HEK293T (cell line): ENCODE results near the gene CERS1.
A peak's percentile ranks its signal among the peaks of the same experiment; 100 is the strongest.

ENCODE experiments used
- CTCF ChIA-PET: fragments of 350-600 bp; formaldehyde crosslinking; extraction: SDS; loops from one replicate; lab custom pipeline; 2021; ENCODE audit warnings: antibody characterized with exemption, inconsistent platforms; lab: Yijun Ruan, JAX
- POLR2A ChIA-PET: fragments of 350-600 bp; formaldehyde crosslinking; extraction: SDS; loops from one replicate; lab custom pipeline; 2020; ENCODE audit warnings: antibody characterized with exemption, inconsistent platforms; lab: Yijun Ruan, JAX
- DNase-seq: peaks from one replicate; pipeline ENCODE4 v3.0.0; 2012; ENCODE audit warnings: mixed read lengths; ENCODE audit errors: extremely low spot score
- ARNT ChIP-seq: fragments of 450-650 bp; IDR thresholded peaks from 2 replicates; pipeline ENCODE4 v1.6.1; 2017; ENCODE audit warnings: mild to moderate bottlenecking
- BHLHE40 ChIP-seq: fragments of 450-650 bp; IDR thresholded peaks from 2 replicates; pipeline ENCODE4 v1.6.1; 2016; ENCODE audit warnings: mild to moderate bottlenecking, moderate library complexity, borderline replicate concordance
- CTBP1 ChIP-seq: fragments of 450-650 bp; IDR thresholded peaks from 2 replicates; pipeline ENCODE4 v1.6.1; 2016; ENCODE audit warnings: borderline replicate concordance
- ELF4 ChIP-seq: fragments of 450-650 bp; IDR thresholded peaks from 2 replicates; pipeline ENCODE4 v1.6.1; 2017; ENCODE audit warnings: antibody characterized with exemption
- FOXA1 ChIP-seq: fragments of 450-650 bp; IDR thresholded peaks from 2 replicates; pipeline ENCODE4 v1.6.1; 2016; ENCODE audit warnings: mild to moderate bottlenecking
- FOXK2 ChIP-seq: fragments of 450-650 bp; IDR thresholded peaks from 2 replicates; pipeline ENCODE4 v1.6.1; 2016; ENCODE audit warnings: mild to moderate bottlenecking
- FOXM1 ChIP-seq: fragments of 450-650 bp; IDR thresholded peaks from 2 replicates; pipeline ENCODE4 v1.6.1; 2017; ENCODE audit warnings: mild to moderate bottlenecking, borderline replicate concordance
- HDGF ChIP-seq: fragments of 450-650 bp; IDR thresholded peaks from 2 replicates; pipeline ENCODE4 v1.6.1; 2017; ENCODE audit warnings: antibody characterized with exemption, borderline replicate concordance
- L3MBTL2 ChIP-seq: fragments of 450-650 bp; conservative IDR thresholded peaks from 2 replicates; pipeline ENCODE4 v1.6.1; 2016; ENCODE audit warnings: mild to moderate bottlenecking
- LEF1 ChIP-seq: fragments of 450-650 bp; IDR thresholded peaks from 2 replicates; pipeline ENCODE4 v1.6.1; 2017; ENCODE audit warnings: mild to moderate bottlenecking, borderline replicate concordance
- NFRKB ChIP-seq: fragments of 450-650 bp; IDR thresholded peaks from 2 replicates; pipeline ENCODE4 v1.6.1; 2016; ENCODE audit warnings: mild to moderate bottlenecking, moderate library complexity
- PKNOX1 ChIP-seq: fragments of 450-650 bp; IDR thresholded peaks from 2 replicates; pipeline ENCODE4 v1.6.1; 2016
- SP1 ChIP-seq: fragments of 450-650 bp; IDR thresholded peaks from 2 replicates; pipeline ENCODE4 v1.6.1; 2017
- SUZ12 ChIP-seq: fragments of 450-650 bp; IDR thresholded peaks from 2 replicates; pipeline ENCODE4 v1.6.1; 2016; ENCODE audit warnings: mild to moderate bottlenecking
- TARDBP ChIP-seq: fragments of 450-650 bp; IDR thresholded peaks from 2 replicates; pipeline ENCODE4 v1.6.1; 2016
- ZNF384 ChIP-seq: fragments of 450-650 bp; IDR thresholded peaks from 2 replicates; pipeline ENCODE4 v1.6.1; 2016

CERS1 gene

GRCh38 chr19:18940769-18941627 lies 45.0 kb upstream of the CERS1 start, which contains the start of gene HOMER3:
HOMER3 (minus strand) TSS chr19:18941217; CDS start chr19:18938982, 2,235 bp downstream.
- ChIA-PET POLR2A (no interaction called here), CTCF (no interaction called here)
- DNase-seq = peak; percentile 83
- TF ChIP-seq TARDBP (no peak), L3MBTL2 (peak; percentile 39; the same call in 1 of the 2 replicates), FOXK2 (no peak)

GRCh38 chr19:18939922-18940768 lies 44.2 kb upstream of the CERS1 start:
- ChIA-PET CTCF (no interaction called here), POLR2A (interaction anchor here (1.1 to 1.3 kb wide), 2 partner anchors 21 to 45 kb away, joined by 3 to 8 read pairs; partner anchors contain the start of genes COPE and DDX49)
- no peak for DNase-seq
- no peak for TF ChIP-seq CTBP1

- CTCF ChIA-PET = no interaction called here
- POLR2A ChIA-PET = interaction anchor here (1.1 to 1.3 kb wide), 2 partner anchors 20 to 44 kb away, joined by 3 to 8 read pairs; partner anchors contain the start of genes COPE and DDX49
- DNase-seq = no peak
- TF ChIP-seq LEF1 = no peak
- TF ChIP-seq ARNT = no peak
- no peak for TF ChIP-seq L3MBTL2
- no peak for TF ChIP-seq BHLHE40
- TF ChIP-seq FOXA1 = no peak
- no peak for TF ChIP-seq NFRKB
- TF ChIP-seq PKNOX1 = no peak
Measured at GRCh38 chr19:18939163-18939562, 43.2 kb upstream of the CERS1 start.

GRCh38 chr19:18933297-18933696 lies 37.3 kb upstream of the CERS1 start:
- DNase-seq = no peak
- no peak for TF ChIP-seq SP1
- TF ChIP-seq FOXK2 = no peak
- no peak for TF ChIP-seq SUZ12
- TF ChIP-seq FOXA1 = no peak
- TF ChIP-seq TARDBP = no peak
- no peak for TF ChIP-seq PKNOX1
- TF ChIP-seq FOXM1 = no peak
- no peak for TF ChIP-seq ARNT
- TF ChIP-seq HDGF = no peak
- no peak for TF ChIP-seq ZNF384
- TF ChIP-seq NFRKB = no peak
- no peak for TF ChIP-seq LEF1
- no peak for TF ChIP-seq L3MBTL2
- no peak for TF ChIP-seq ELF4
- TF ChIP-seq CTBP1 = no peak
- TF ChIP-seq BHLHE40 = no peak
- CTCF ChIA-PET = no interaction called here
- POLR2A ChIA-PET = interaction anchor here (2.5 kb wide), 1 partner anchor 14 kb away, joined by 9 read pairs; the partner anchor contains the start of genes COPE and DDX49

- ChIA-PET CTCF (no interaction called here), POLR2A (interaction anchor here (2.5 kb wide), 1 partner anchor 13 kb away, joined by 9 read pairs; the partner anchor contains the start of genes COPE and DDX49)
- TF ChIP-seq CTBP1 (no peak), SP1 (peak; percentile 41; the same call in 1 of the 2 replicates), TARDBP (no peak)
- DNase-seq = peak; percentile 97
Measured at GRCh38 chr19:18932216-18932841, 36.4 kb upstream of the CERS1 start.

- POLR2A ChIA-PET = interaction anchor here (2.5 kb wide), 1 partner anchor 12 kb away, joined by 9 read pairs; the partner anchor contains the start of genes COPE and DDX49
- TF ChIP-seq ZNF384 (no peak), FOXK2 (no peak), L3MBTL2 (no peak), BHLHE40 (no peak), SP1 (no peak), LEF1 (no peak), ARNT (no peak), CTBP1 (no peak), NFRKB (no peak), FOXM1 (no peak), SUZ12 (no peak), TARDBP (no peak), PKNOX1 (no peak), HDGF (no peak)
- CTCF ChIA-PET = interaction anchor here (0.6 kb wide), 1 partner anchor 30 kb away, joined by 3 read pairs; no protein-coding TSS in a partner anchor
Measured at GRCh38 chr19:18931316-18932162, 35.6 kb upstream of the CERS1 start.

More at GRCh38 chr19:18931316-18932162, 35.6 kb upstream of the CERS1 start:
- no peak for DNase-seq
